SK-N-MC (cell line): ENCODE measurements around the gene KAT8.

Source experiments
- EZH2 ChIP-seq: fragments of 200-600 bp; sonication (generic); IDR thresholded peaks from one replicate; pipeline ENCODE4 v1.6.1; 2017; ENCODE audit warnings: antibody characterized with exemption
- FOXP2 ChIP-seq: optimal IDR thresholded peaks from 2 replicates; pipeline ENCODE3; 2011; ENCODE audit warnings: mild to moderate bottlenecking, moderate library complexity; ENCODE audit not compliant: insufficient read depth; ENCODE audit errors: extremely low read length, control extremely low read depth
- POLR2AphosphoS5 ChIP-seq: IDR thresholded peaks from 2 replicates; pipeline ENCODE4 v1.6.1; 2012; ENCODE audit warnings: mild to moderate bottlenecking, low read depth, low read length, borderline replicate concordance

- TF ChIP-seq POLR2AphosphoS5 (no peak), EZH2 (no peak), FOXP2 (no peak)
Observed at GRCh38 chr16:31120129-31120528, 2.7 kb downstream of the KAT8 start.
